GM18505 (cell line): Measurements from ENCODE around the gene IQSEC1.

Experiments used
- ATAC-seq: cut with Tn5 transposase; IDR thresholded peaks from one replicate; pipeline ENCODE4 v1.9.1; 2021; ENCODE audit not compliant: unreplicated experiment
- POLR2A ChIP-seq: IDR thresholded peaks from 4 replicates; pipeline ENCODE4 v1.6.1; 2011; ENCODE audit warnings: borderline replicate concordance; ENCODE audit not compliant: insufficient read depth, insufficient read length; ENCODE audit errors: extremely low read depth

The IQSEC1 gene

DNA sequence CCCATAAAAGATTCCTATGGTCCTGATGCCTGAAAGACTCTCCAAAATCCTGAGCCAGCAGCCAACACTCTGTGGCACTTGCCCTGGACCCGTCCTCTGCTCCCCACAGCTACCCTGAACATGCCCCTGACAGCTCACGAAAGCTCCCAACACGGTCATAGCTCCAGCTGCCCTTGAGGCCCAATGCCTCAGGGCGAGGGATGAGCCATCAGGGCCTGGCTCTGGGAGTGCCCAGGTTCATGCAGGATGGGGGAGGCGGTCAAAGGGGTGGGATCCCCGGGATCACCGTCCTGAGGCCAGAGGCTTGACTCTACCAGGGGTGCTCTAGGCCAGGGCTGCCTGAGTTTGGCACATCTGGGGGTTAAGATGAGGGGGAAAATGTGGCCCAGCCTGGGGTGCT is 159.1 kb downstream of the IQSEC1 start:
- ATAC-seq, result no peak
- TF ChIP-seq POLR2A, result no peak

DNA sequence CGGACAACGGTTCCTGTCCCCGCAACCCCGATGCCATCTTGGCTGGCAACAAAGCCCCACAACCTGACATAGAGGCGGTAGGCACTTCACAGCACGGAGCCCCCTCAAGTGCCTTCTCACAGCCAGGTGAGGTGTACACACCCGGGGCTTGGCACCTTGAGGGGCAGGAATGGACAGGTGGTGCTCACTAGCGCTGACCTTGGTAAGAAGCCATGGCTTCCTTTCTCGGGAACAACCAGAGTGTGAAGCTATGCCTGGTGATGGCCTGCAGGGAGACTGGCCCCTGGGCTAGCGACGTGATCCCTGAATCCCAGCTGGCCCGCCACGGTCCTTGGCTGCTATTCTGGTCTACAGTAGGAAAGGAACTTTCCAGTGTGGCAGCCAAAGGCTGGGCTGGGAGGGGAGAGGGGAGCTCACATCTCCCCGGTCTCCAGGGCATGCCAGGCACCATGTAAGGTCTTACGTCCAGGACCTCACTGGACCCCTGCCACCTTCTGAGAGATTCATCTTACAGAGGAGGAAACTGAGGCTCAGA is 161.3 kb downstream of the IQSEC1 start:
- no peak for TF ChIP-seq POLR2A
- ATAC-seq, result no peak

DNA sequence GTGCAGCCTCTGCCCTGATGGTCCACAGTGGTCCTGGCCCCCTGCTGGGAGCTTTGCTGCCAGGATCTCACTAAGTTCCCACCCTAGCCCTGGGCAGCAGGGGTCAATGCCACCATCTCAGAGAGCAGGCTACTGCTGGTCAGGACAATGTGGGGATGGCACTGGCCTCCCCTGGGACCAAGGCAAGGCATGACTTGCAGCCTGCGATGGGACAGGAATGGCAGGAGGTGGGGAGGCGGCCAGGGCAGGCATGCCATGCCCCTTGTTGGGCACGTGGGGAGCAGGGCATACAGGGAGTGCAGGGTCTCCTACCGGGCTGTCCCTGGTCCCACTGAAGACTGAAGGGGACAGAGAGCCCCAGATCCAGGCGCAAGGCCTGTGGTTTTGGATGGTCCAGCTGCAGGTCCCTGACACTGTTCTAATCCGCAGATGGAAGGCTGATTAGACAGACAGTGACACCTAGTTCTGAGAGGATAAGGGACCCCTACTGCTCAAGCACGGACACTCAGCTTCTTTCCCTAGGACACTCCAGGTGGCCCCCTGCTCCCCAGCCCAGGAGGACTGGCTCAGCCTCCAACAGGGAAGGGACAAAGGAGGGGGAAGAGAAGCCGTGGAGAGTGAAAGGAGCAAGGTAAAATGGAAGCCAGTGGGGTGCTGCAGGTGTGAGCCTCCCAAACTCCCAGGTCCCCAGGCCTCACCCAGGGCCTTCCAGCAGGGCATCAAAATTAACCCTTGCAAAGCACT is 162.7 kb downstream of the IQSEC1 start:
- ATAC-seq, result no peak
- TF ChIP-seq POLR2A, result peak; percentile 25

DNA sequence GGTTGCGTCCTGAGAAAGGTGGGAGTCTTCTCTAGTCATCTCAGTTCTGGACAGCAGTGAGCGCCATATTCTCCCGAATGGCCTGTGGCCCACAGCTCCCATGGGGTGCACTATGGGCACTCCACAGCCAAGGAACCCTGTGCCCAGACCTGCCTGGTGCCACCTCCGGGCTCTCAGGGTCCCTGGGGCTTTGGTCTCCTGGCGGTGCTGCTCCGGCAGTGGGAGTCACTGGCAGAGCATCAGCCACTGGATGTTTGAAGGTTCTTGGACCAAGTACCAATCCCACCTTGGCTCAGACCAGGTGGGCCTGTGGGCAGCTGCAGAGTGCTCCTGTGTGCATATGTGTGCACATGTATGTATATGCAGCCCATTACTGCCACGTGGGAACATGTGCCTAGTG is 163.5 kb downstream of the IQSEC1 start:
- no peak for ATAC-seq
- TF ChIP-seq POLR2A, result no peak

DNA sequence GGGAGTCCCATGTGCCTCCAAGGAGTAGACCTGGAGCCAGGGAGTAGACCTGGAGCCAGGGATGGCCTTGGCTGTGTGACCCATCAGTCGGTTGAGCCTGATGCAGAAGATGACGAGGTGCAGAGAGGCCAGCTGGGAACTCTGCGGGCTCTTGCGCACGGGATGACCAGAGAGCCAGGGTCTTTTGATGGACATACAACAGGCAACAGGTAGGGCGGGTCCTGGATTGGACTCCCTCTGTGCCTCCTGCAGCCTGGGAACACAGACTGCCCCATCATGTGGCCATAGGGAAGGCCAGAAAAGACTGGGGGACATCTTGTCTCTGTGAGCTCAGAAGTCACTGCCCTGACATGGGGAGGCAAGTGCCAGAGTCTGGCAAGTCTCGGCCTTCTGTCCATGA is 164.4 kb downstream of the IQSEC1 start:
- no peak for TF ChIP-seq POLR2A
- ATAC-seq, result no peak

DNA sequence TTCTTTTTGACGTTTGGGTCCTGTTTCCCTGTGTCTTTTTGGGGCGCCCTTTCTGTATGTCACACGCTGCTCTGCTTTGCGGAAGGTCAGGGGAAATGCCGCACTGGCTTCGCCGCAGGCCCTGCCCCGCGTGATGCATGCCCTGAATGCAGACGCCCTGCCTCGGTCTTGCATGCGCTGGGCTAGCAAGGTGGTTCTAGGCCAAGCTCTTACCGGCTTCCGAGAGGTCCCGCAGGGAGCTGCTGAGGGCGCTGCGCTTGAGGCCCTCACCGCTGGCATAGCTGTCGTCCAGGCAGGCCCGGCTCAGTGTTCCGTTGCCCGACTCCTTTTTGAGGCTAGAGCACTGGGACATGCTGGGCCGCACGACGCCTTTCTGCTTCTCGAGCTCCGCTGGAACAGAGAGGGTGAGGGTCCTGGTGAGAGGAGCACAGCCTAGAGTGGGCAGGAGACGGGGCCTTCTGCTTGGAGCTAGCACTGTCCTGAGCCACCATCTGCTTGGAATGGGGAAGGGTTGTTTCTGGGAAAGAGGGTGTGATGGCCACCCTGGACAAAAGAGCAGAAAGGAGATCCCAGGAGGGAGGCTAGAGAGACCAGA is 165.0 kb downstream of the IQSEC1 start:
- ATAC-seq, result no peak
- no peak for TF ChIP-seq POLR2A

DNA sequence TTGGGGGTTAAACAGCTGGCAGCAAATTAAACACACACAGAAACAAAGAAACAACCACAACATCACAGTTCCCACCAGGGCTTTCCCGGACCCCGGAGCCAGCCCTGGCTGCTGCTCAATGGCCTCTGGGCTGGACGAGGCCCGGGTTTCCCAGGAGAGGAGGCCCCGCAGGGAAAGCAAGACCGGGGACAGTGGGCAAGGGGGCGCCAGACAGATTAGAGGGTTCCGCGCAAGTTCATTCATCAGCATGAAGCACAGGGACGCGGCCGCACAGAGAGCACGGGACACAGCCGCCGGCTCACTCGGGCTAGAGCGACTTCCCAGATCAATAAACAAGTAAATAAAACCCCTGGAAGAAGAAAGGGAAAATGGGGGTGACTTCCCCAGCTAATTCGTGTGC is 165.5 kb downstream of the IQSEC1 start:
- ATAC-seq, result no peak
- TF ChIP-seq POLR2A, result no peak

DNA sequence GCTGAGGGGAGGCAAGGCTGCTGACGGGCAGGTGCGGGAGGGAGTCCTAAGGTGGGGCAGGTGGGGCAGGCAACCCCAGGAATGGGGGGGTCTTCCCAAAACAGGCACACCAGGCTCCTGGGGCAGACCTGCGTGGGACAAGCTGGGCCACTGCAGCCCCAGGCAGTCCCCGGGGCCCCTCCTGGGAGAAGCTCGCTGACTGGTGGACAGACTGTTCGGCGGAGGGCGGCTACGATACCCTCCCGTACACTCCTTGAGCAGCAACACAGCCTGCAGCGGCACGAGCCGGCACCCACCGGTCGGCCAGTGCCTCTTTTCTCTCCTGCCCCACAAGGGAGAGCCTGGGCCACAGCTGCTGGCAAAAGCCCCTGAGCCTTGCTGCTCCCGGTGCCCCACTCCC is 165.9 kb downstream of the IQSEC1 start:
- no peak for TF ChIP-seq POLR2A
- ATAC-seq, result no peak

DNA sequence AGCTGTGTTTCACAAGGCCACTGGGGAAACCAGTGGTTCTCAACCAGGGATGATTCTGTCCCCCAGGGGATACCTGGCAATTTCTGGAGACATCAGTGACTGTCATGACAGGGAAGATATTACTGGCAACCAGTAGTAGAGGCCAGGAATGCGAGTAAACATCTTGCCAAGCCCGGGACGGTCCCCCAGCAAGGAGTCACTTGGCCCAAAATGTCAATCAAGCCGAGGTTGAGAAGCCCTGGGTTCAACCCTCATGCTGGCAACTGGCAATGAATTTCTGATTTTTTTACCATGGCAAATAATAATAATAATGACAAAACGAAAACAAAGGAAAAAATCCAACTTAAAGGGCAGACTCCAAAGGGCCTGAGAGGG is 166.3 kb downstream of the IQSEC1 start:
- no peak for ATAC-seq
- no peak for TF ChIP-seq POLR2A

DNA sequence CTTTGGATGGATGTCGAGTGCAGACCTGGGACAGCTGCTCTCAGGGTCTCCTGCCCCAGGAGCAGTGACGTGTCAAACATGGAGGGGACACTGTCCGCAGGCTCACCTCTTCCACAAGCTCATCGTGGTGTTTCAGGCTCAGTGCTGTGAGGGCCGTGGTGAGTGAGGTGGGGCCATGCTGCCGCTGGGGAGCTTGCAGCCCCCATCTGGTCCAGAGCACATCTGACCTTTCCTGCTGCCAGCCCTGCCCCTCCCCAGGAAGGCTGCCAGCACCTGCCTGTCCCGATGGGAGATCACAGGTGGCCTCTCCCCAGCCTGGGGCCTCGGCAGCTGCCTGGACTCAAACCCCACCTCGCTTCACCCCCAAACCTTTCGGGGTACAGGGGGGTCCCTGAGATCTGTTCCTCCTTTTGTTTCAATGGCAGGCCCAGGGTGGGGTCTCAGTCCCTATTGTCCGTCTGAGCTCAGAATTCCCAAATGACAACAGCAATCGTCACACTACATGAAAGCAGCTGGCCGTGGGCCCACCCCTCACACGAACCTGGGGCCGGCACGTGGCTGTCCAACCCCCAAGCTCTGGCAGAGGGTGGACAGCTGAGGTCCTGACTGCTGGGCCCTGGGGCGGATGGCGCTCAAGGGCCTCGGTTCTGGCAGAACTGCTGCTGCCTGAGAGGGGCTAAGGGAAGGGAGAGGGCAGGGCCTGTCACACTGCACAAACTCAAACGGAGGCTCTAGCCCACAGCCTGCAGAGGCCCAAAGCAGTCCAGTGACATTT is 166.9 kb downstream of the IQSEC1 start:
- no peak for TF ChIP-seq POLR2A
- no peak for ATAC-seq

DNA sequence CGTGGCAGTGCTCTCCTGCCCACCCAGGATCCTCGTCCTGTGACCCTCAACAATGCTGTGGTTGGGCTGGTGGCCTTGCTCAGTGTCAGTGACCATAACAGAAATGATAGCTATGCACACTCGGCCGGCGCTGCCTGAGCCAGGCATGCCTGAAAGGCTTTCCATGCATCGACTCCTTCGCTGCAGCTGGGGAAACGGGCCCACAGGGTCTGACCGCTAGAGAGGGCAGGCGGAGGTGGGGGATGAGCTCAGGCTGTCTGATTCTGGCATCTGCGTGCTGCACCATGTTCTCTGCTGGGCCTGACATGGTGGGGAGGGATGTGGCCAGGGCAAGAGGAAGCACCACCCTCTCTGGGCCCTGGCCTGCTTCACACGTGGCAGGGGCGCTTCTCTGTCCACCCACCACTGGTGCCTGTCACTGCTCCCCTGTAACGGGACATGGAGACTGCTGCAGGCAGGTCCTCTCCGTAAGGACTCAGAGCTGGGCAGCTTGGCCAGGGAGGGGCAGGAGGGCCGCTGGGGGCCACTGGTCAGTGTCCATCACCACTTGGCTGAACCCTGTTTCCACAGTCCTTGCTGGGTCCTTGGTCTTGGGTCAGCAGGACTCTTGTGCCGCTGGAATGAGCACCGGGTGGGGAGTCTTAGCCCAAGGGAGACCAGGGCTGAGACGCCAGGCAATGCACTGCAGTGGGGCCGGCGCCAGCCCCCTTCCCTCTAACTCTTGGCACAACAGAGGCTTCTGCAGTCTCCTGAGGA is 167.7 kb downstream of the IQSEC1 start:
- no peak for TF ChIP-seq POLR2A
- ATAC-seq, result no peak

DNA sequence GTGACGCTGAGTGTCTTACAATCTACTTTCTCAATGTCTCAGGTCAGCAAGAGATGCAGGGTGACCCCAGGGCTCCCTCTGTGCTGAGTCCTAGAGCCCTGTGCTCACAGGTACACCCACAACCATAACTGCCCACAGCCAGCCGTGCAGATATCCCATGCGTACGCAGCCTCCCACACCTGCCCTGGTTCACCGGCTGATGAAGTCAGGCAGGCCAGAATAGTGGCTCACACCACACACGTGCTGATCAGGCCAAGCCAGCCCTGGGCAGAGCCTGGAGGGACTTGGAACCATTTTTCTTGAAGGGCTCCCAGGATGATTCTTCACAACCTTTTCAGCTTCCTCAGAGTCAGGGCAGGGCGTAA is 168.3 kb downstream of the IQSEC1 start:
- TF ChIP-seq POLR2A, result no peak
- ATAC-seq, result no peak

DNA sequence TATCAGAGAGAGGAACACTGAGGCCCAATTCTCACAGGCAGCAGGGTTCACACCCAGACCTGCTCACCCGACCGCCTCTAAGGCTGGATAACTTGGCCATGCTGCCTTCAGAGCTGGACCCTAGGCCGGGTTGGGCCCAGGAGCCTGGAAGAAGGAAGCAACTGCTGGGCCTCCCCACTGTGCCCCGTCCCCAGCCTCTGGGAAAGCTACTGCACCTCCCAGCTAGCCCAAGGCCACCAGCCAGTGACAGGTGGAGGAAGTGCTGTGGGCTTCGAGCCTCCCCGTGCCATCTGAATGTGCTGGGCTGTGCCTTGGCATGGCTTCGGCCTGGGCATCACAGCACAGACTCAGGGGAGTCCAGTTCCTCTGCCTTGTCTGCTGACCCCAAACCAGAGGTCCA is 169.3 kb downstream of the IQSEC1 start:
- ATAC-seq, result no peak
- TF ChIP-seq POLR2A, result no peak

DNA sequence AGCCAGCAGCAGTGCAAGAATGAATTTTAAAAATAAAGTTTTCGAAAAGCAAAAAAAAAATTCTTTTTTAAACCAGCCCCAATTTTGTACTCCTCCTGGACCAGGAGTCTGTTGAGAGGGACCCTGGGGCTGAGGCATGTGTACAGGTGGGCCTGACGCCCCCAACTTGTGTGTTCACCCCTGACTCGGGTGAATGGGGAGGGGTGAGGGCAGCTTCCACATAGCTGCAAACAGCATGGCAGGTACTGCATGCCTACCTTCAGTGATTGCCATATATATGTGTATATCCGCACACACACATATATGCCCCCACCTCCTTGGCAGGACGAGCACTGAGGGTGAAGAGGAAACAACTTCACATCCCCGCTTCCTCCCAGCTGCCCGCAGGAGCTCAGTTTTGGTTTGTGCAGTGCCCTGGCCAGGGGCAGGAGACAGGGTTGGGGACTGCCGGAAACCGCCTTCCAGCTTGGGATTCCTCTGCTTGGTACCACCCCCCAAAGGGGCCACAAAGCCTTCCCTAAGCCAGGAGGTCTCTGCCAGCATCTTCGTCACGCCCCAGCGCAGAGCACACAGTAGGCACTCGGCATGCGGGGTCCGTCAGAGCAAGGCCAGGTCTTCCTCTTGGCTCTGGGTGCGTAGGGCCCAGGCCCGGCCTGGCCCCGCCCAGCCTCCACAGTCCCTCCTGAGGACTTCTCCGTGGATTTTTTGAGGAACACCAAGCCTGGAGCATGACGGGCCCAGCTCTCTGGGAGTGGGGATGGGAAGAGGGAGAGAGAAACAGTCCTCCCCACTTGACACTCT is 170.0 kb downstream of the IQSEC1 start:
- ATAC-seq, result no peak

More for the DNA sequence above, 170.0 kb downstream of the IQSEC1 start:
- no peak for TF ChIP-seq POLR2A
